HG03095 (cell line): ENCODE data around the gene NOL12.
"Not testable (repeated sequence)": the region's sequence is repeated elsewhere in the genome, so short reads cannot be mapped to it uniquely, and the experiment has no call there.

Experiments
- ATAC-seq: cut with Tn5 transposase; IDR thresholded peaks from one replicate; pipeline ENCODE4 v1.9.1; 2021; ENCODE audit warnings: moderate library complexity; ENCODE audit not compliant: unreplicated experiment

The NOL12 gene

GRCh38 chr22:37686002-37686982 is at the start of gene NOL12:
NOL12 (plus strand) TSS chr22:37686343; CDS start chr22:37686393, 50 bp downstream.
- peak; percentile 52 for ATAC-seq

GRCh38 chr22:37636949-37637273 is 49.2 kb upstream of the NOL12 start:
- no peak for ATAC-seq

- ATAC-seq: no peak
Observed at GRCh38 chr22:37638391-37639069, 47.6 kb upstream of the NOL12 start.

GRCh38 chr22:37639070-37639760 is 46.9 kb upstream of the NOL12 start, which contains the start of gene SH3BP1:
SH3BP1 (plus strand) TSS chr22:37639669; CDS start chr22:37639788, 119 bp downstream.
- ATAC-seq: no peak

- no peak for ATAC-seq
Observed at GRCh38 chr22:37639771-37640590, 46.2 kb upstream of the NOL12 start.

GRCh38 chr22:37640591-37641560 is 45.3 kb upstream of the NOL12 start:
- no peak for ATAC-seq

GRCh38 chr22:37641561-37641949 is 44.6 kb upstream of the NOL12 start:
- ATAC-seq: no peak

GRCh38 chr22:37643225-37643847 is 42.8 kb upstream of the NOL12 start:
- peak; percentile 43 for ATAC-seq

- ATAC-seq: no peak
Observed at GRCh38 chr22:37647317-37647716, 38.8 kb upstream of the NOL12 start.

- ATAC-seq: no peak
Observed at GRCh38 chr22:37647928-37648327, 38.2 kb upstream of the NOL12 start.

- no peak for ATAC-seq
Observed at GRCh38 chr22:37650463-37651136, 35.5 kb upstream of the NOL12 start.

GRCh38 chr22:37654563-37655251 is 31.4 kb upstream of the NOL12 start:
- ATAC-seq: no peak

GRCh38 chr22:37655252-37655563 is 30.9 kb upstream of the NOL12 start:
- no peak for ATAC-seq

GRCh38 chr22:37656583-37656982 is 29.6 kb upstream of the NOL12 start:
- ATAC-seq: not testable (repeated sequence)

GRCh38 chr22:37657590-37658132 is 28.5 kb upstream of the NOL12 start:
- no peak for ATAC-seq

- peak; percentile 64 for ATAC-seq
Observed at GRCh38 chr22:37658133-37659065, 27.7 kb upstream of the NOL12 start, which contains the start of gene PDXP. PDXP (plus strand) TSS chr22:37658723; CDS start chr22:37658783, 60 bp downstream.
